ENCODE data around the gene LTO1. TPM values are rescaled to one million over a fixed set of nuclear protein-coding genes. Genes with fewer than 3 reads are reported as not detected.

Gene LTO1
- total RNA-seq, 1 experiment from 2014 or later = 37.5 TPM

DNA sequence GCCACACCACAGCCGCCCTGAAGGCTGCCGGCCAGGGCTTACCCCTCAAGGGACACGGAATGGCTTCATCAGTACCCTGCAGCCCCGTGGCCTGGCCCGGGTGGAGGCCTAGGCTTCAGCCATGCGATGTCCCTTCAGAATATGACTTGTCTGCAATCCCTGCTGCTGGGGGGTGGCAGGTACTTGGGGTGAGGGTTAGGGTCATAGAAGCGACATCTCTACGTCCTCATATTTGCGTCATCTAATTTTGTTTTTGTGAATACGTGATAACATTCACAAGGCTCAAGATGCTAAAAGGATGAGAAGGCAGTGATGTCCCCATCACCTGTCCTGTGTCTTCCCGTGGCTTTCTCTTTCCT is 27.8 kb downstream of the LTO1 start:
- Histone ChIP-seq H3F3A (ENCODE audit: low read length, unreplicated experiment) (peaks cover 48% of the 10 kb centered on the region), H3K9ac (ENCODE audit: low read length) (no peak overlapping the region), H4K20me1 (ENCODE audit: low read length) (peaks cover 95% of the 10 kb centered on the region), H3K27ac (ENCODE audit: low read length) (0 out of 2 replicates have a peak overlapping the region, but pooled peaks have one; percentile 0), H3K9me2 (replicated peaks; ENCODE audit: low read length) (no peaks in the 10 kb centered on the region), H3K79me2 (ENCODE audit: low read length) (peaks cover 86% of the 10 kb centered on the region), H2AFZ (ENCODE audit: low read length) (no peak overlapping the region), H3K9me3 (ENCODE audit: low read length) (no peaks in the 10 kb centered on the region), H3K4me3 (ENCODE audit: low read length) (no peak overlapping the region), H3K4me1 (ENCODE audit: insufficient read depth, low read length) (peaks cover 73% of the 10 kb centered on the region), H3K27me3 (ENCODE audit: low read length) (no peaks in the 10 kb centered on the region), H3K36me3 (ENCODE audit: low read depth, low read length) (peaks cover 91% of the 10 kb centered on the region), H3K4me2 (ENCODE audit: low read length) (no peak overlapping the region)
- CTCF ChIA-PET = no interaction called here
- DNase-seq = no peak
- intact Hi-C loops (cut with micrococcal nuclease) = no loop called here
- TF ChIP-seq EZH2phosphoT487 (IDR thresholded peaks at IDR 0.05; ENCODE audit: borderline replicate concordance, low read length) (no peak), CTCF (conservative IDR thresholded peaks at IDR 0.05; ENCODE audit: low read depth, low read length) (no peak), EZH2 (IDR thresholded peaks at IDR 0.05; ENCODE audit: low read length, unreplicated experiment) (no peak)
- no peak for ATAC-seq
- POLR2A ChIA-PET (ENCODE audit: unreplicated experiment) = no interaction called here
- no TSS peak for BruUV-seq (replicated peaks)

DNA sequence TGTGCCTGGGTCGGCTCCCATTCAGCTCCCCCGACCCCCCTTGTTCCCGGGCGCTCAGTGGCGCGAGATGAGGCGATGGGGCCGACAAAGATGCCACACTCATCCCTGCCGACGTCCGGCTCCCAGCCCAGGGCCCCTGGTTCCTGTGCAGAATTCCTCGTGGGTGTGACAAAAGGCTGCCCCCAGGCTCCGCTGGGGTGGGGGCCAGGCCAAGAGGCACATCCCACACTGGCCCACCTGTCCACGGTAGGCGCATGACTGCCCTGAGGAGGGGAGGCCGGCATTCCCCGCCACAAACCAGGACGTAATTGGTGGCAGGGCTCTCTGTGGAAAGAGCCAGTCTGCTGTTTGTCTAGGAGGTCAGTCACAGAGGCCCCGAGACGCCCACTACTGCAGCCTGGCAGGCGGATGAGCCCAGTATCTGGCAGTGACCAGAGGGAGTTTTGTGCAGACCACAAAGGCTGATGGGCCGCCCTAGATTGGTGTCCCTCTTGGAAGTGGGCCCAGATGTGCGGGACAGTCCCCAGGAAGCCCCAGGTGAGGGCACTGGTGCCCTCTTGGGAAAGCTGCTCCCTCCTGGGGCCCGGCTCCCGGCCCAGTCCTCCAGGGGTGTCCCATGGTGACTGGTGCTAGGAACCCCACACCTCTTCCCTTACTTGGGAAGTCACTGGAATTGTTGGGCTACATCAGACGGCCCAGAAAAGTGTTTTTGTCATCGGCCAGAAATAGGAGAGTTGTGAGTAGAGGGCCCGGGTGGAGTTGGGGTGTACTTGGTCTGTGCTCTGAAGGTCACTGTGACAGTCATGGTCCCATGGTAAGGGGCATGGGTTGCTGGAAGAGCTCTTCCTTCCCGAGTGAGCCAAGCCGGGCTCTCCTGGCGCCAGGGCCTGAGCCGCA is 28.4 kb downstream of the LTO1 start:
- Histone ChIP-seq H4K20me1 (ENCODE audit: low read length) (peaks cover 94% of the 10 kb centered on the region), H3K27ac (ENCODE audit: low read length) (0 out of 2 replicates have a peak overlapping the region, but pooled peaks have one; percentile 0), H3K9ac (ENCODE audit: low read length) (no peak overlapping the region), H3K36me3 (ENCODE audit: low read depth, low read length) (peaks cover 89% of the 10 kb centered on the region), H3K9me3 (ENCODE audit: low read length) (no peaks in the 10 kb centered on the region), H2AFZ (ENCODE audit: low read length) (no peak overlapping the region), H3F3A (ENCODE audit: low read length, unreplicated experiment) (peaks cover 43% of the 10 kb centered on the region), H3K27me3 (ENCODE audit: low read length) (no peaks in the 10 kb centered on the region), H3K9me2 (replicated peaks; ENCODE audit: low read length) (no peaks in the 10 kb centered on the region), H3K4me2 (ENCODE audit: low read length) (no peak overlapping the region), H3K4me1 (ENCODE audit: insufficient read depth, low read length) (peaks cover 67% of the 10 kb centered on the region), H3K79me2 (ENCODE audit: low read length) (peaks cover 88% of the 10 kb centered on the region), H3K4me3 (ENCODE audit: low read length) (no peak overlapping the region)
- intact Hi-C loops (cut with micrococcal nuclease) = no loop called here
- POLR2A ChIA-PET (ENCODE audit: unreplicated experiment) = no interaction called here
- TF ChIP-seq EZH2phosphoT487 (IDR thresholded peaks at IDR 0.05; ENCODE audit: borderline replicate concordance, low read length) = no peak
- 0 out of 2 replicates have a peak, but pooled peaks have one; percentile 11 for TF ChIP-seq CTCF (conservative IDR thresholded peaks at IDR 0.05; ENCODE audit: low read depth, low read length)
- ATAC-seq = peak; percentile 0; the same call in 1 of the 2 replicates
- CTCF ChIA-PET = no interaction called here
- no TSS peak for BruUV-seq (replicated peaks)
- DNase-seq = no peak

Data from PC-3 (cell line).